H1 (cell line): Measurements from ENCODE around the gene PDE4B. TPM values are rescaled to one million over a fixed set of nuclear protein-coding genes. Genes with fewer than 3 reads are reported as not detected.

Experiments used
- CTCF ChIA-PET: fragments of 300-600 bp; sonication (Branson Sonifier 250); formaldehyde crosslinking; loops from one replicate; lab custom pipeline; 2021; ENCODE audit not compliant: partially characterized antibody; lab: Charles Lee
- POLR2A ChIA-PET: fragments of 300-600 bp; sonication (Branson Sonifier 250); formaldehyde crosslinking; loops from one replicate; lab custom pipeline; 2021; ENCODE audit warnings: inconsistent platforms; ENCODE audit not compliant: partially characterized antibody; lab: Charles Lee
- DNase-seq, 2 experiments: peaks; one replicate each; pipeline versions ENCODE4 v3.0.0 to v3.0.0-alpha.2; 2010 to 2022; ENCODE audit warnings: low spot score in 2 of 2, low read depth in 1 of 2, mixed read lengths in 1 of 2
- FAIRE-seq: peaks from 2 replicates; lab custom pipeline; 2011; peaks lifted over from hg19 to GRCh38; lab: Jason Lieb, UNC
- H2AFZ ChIP-seq: 2 replicates; pipeline ENCODE4 v1.8.1; 2012; ENCODE audit warnings: low read length, inconsistent platforms
- H2AK5ac ChIP-seq: 2 replicates; pipeline ENCODE4 v1.6.1; 2013; ENCODE audit warnings: low read depth, low read length
- H2BK120ac ChIP-seq: replicated peaks from 2 replicates; pipeline ENCODE3; 2013; ENCODE audit warnings: low read depth, low read length, inconsistent platforms
- H2BK12ac ChIP-seq: 2 replicates; pipeline ENCODE4 v1.6.1; 2013; ENCODE audit warnings: low read depth, low read length
- H2BK15ac ChIP-seq: 2 replicates; pipeline ENCODE4 v1.6.1; 2013; ENCODE audit warnings: low read length
- H2BK20ac ChIP-seq: 2 replicates; pipeline ENCODE4 v1.6.1; 2013; ENCODE audit warnings: low read length
- H2BK5ac ChIP-seq: 2 replicates; pipeline ENCODE4 v1.6.1; 2013; ENCODE audit warnings: low read depth, low read length
- H3K14ac ChIP-seq: 2 replicates; pipeline ENCODE4 v1.6.1; 2013; ENCODE audit warnings: inconsistent platforms; ENCODE audit not compliant: insufficient read length
- H3K18ac ChIP-seq: 2 replicates; pipeline ENCODE4 v1.6.1; 2013; ENCODE audit warnings: low read length; ENCODE audit errors: extremely low read depth
- H3K23ac ChIP-seq: 2 replicates; pipeline ENCODE4 v1.6.1; 2013; ENCODE audit warnings: inconsistent platforms; ENCODE audit not compliant: insufficient read length
- H3K23me2 ChIP-seq: 2 replicates; pipeline ENCODE4 v1.6.1; 2013; ENCODE audit warnings: low read depth, low read length
- H3K27ac ChIP-seq: 2 replicates; pipeline ENCODE4 v1.6.1; 2011; ENCODE audit warnings: low read depth, low read length, inconsistent platforms
- H3K27me3 ChIP-seq, 4 experiments: replicated peaks in 1 of 4; 1 replicate in 1 of 4; 2 replicates in 3 of 4; pipeline versions ENCODE4 v1.6.1 to v1.8.1; 2011 to 2013; ENCODE audit warnings: low read length in 3 of 4, mild to moderate bottlenecking in 3 of 4, inconsistent platforms in 2 of 4, mixed read lengths in 2 of 4, moderate library complexity in 1 of 4; ENCODE audit not compliant: control insufficient read depth in 3 of 4, insufficient read depth in 3 of 4; ENCODE audit errors: extremely low read depth in 1 of 4
- H3K36me3 ChIP-seq, 4 experiments: 2 replicates each; pipeline versions ENCODE4 v1.6.1 to v1.8.1; 2011 to 2013; ENCODE audit warnings: mild to moderate bottlenecking in 4 of 4, low read length in 3 of 4, moderate library complexity in 2 of 4, control low read depth in 1 of 4, inconsistent platforms in 1 of 4; ENCODE audit not compliant: insufficient read depth in 4 of 4, control insufficient read depth in 2 of 4
- H3K4ac ChIP-seq: replicated peaks from 2 replicates; pipeline ENCODE3; 2013; ENCODE audit warnings: low read length, low read depth, mixed read lengths, inconsistent platforms; ENCODE audit not compliant: insufficient read length
- H3K4me1 ChIP-seq, 4 experiments: replicated peaks in 1 of 4; 1 replicate in 1 of 4; 2 replicates in 3 of 4; pipeline versions ENCODE4 v1.6.1 to v1.8.1; 2011 to 2013; ENCODE audit warnings: low read length in 3 of 4, inconsistent platforms in 2 of 4, mixed read lengths in 1 of 4; ENCODE audit not compliant: insufficient read depth in 4 of 4, control insufficient read depth in 3 of 4
- H3K4me2 ChIP-seq, 2 experiments: 2 replicates each; pipeline versions ENCODE4 v1.6.1 to v1.8.1; 2011 to 2013; ENCODE audit warnings: low read depth in 2 of 2, low read length in 2 of 2, control low read depth in 1 of 2, inconsistent platforms in 1 of 2, mild to moderate bottlenecking in 1 of 2; ENCODE audit not compliant: insufficient read depth in 1 of 2
- H3K4me3 ChIP-seq, 4 experiments: fragments of 200-600, 300-600 bp in 1 of 4; sonication (generic), shearing (Covaris generic), sonication (Bioruptor Twin) in 1 of 4; 2 replicates each; pipeline versions ENCODE4 v1.5.1 to v1.8.1; 2011 to 2016; ENCODE audit warnings: low read length in 4 of 4, low read depth in 3 of 4, control low read depth in 2 of 4, inconsistent platforms in 2 of 4, mild to moderate bottlenecking in 2 of 4, mixed read lengths in 1 of 4, moderate library complexity in 1 of 4; ENCODE audit not compliant: insufficient read depth in 2 of 4; ENCODE audit errors: extremely low read depth in 1 of 4
- H3K56ac ChIP-seq: replicated peaks from 2 replicates; pipeline ENCODE3; 2013; ENCODE audit warnings: low read depth, mild to moderate bottlenecking, mixed read lengths, low read length, inconsistent platforms; ENCODE audit not compliant: insufficient read length
- H3K79me1 ChIP-seq: 2 replicates; pipeline ENCODE4 v1.6.1; 2013; ENCODE audit warnings: low read depth, low read length, control low read depth
- H3K79me2 ChIP-seq, 2 experiments: 2 replicates each; pipeline versions ENCODE4 v1.6.1 to v1.8.1; 2012 to 2013; ENCODE audit warnings: low read length in 2 of 2, mild to moderate bottlenecking in 2 of 2, inconsistent platforms in 1 of 2; ENCODE audit not compliant: insufficient read depth in 2 of 2, control insufficient read depth in 1 of 2
- H3K9ac ChIP-seq, 4 experiments: replicated peaks in 1 of 4; 1 replicate in 1 of 4; 2 replicates in 3 of 4; pipeline versions ENCODE4 v1.6.1 to v1.8.1; 2011 to 2013; ENCODE audit warnings: low read depth in 3 of 4, low read length in 3 of 4, control low read depth in 2 of 4, mild to moderate bottlenecking in 2 of 4, moderate library complexity in 2 of 4, inconsistent platforms in 1 of 4; ENCODE audit errors: extremely low read depth in 1 of 4
- H3K9me3 ChIP-seq, 2 experiments: 2 replicates each; pipeline versions ENCODE4 v1.6.1 to v1.8.1; 2012 to 2013; ENCODE audit warnings: mild to moderate bottlenecking in 2 of 2, moderate library complexity in 2 of 2, control low read depth in 1 of 2, inconsistent platforms in 1 of 2, low read depth in 1 of 2, low read length in 1 of 2, mixed read lengths in 1 of 2; ENCODE audit not compliant: insufficient read depth in 2 of 2
- H4K20me1 ChIP-seq, 2 experiments: replicated peaks in 1 of 2; 2 replicates each; pipeline versions ENCODE3 to v1.8.1; 2011 to 2013; ENCODE audit warnings: inconsistent platforms in 2 of 2, low read length in 2 of 2, mild to moderate bottlenecking in 1 of 2; ENCODE audit not compliant: insufficient read depth in 2 of 2, control insufficient read depth in 1 of 2
- H4K5ac ChIP-seq: 2 replicates; pipeline ENCODE4 v1.6.1; 2013; ENCODE audit warnings: low read length, low read depth, mixed read lengths, inconsistent platforms; ENCODE audit not compliant: insufficient read length
- H4K8ac ChIP-seq: 2 replicates; pipeline ENCODE4 v1.8.0; 2013; ENCODE audit warnings: mild to moderate bottlenecking, moderate library complexity, low read length, inconsistent platforms; ENCODE audit not compliant: insufficient read depth; ENCODE audit errors: extremely low read depth
- H4K91ac ChIP-seq: replicated peaks from 2 replicates; pipeline ENCODE3; 2013; ENCODE audit warnings: low read length, mixed read lengths, inconsistent platforms; ENCODE audit not compliant: insufficient read length
- ATF2 ChIP-seq: IDR thresholded peaks from 2 replicates; pipeline ENCODE4 v1.6.1; 2012; ENCODE audit warnings: low read length, inconsistent platforms
- CREB1 ChIP-seq: IDR thresholded peaks from 2 replicates; pipeline ENCODE4 v1.6.1; 2012; ENCODE audit warnings: inconsistent platforms
- EZH2 ChIP-seq: fragments of 200-600 bp; sonication (generic); IDR thresholded peaks from 2 replicates; pipeline ENCODE4 v1.7.1; 2012; ENCODE audit warnings: low read depth, mild to moderate bottlenecking, moderate library complexity, low read length, inconsistent platforms; ENCODE audit not compliant: severe bottlenecking
- FOSL1 ChIP-seq: IDR thresholded peaks from 2 replicates; pipeline ENCODE4 v1.6.1; 2011; ENCODE audit warnings: mild to moderate bottlenecking, low read depth, low read length, moderate library complexity; ENCODE audit not compliant: insufficient read depth
- HDAC2 ChIP-seq, 2 experiments: fragments of 300-600 bp in 1 of 2; sonication (generic) in 1 of 2; IDR thresholded peaks; 2 replicates each; pipeline ENCODE4 v1.6.1; 2011 to 2012; ENCODE audit warnings: low read depth in 2 of 2, low read length in 2 of 2, mild to moderate bottlenecking in 2 of 2, moderate library complexity in 2 of 2, borderline replicate concordance in 1 of 2, inconsistent platforms in 1 of 2
- KDM4A ChIP-seq: IDR thresholded peaks from one replicate; pipeline ENCODE4 v1.7.1; 2012; ENCODE audit warnings: low read depth, mild to moderate bottlenecking, moderate library complexity, low read length, inconsistent platforms; ENCODE audit not compliant: severe bottlenecking
- POU5F1 ChIP-seq: IDR thresholded peaks from 2 replicates; pipeline ENCODE4 v1.6.1; 2011; ENCODE audit warnings: low read depth, mild to moderate bottlenecking, low read length, moderate library complexity
- SUZ12 ChIP-seq: fragments of 200-600 bp; sonication (generic); IDR thresholded peaks from 2 replicates; pipeline ENCODE4 v1.6.1; 2012; ENCODE audit warnings: mild to moderate bottlenecking, inconsistent platforms, low read length, moderate library complexity, mixed read lengths
- USF2 ChIP-seq: IDR thresholded peaks from 2 replicates; pipeline ENCODE4 v1.6.1; 2011; ENCODE audit warnings: low read length, improper control_type of control experiment
- WGBS, 2 experiments: shearing (Covaris generic) in 1 of 2; methylation state at CpG; one replicate each; pipeline versions ENCODE4 v1.1.6 to v1.1.7; 2013 to 2015; ENCODE audit warnings: low lambda C conversion rate in 2 of 2, mixed read lengths in 2 of 2, inconsistent platforms in 1 of 2, low coverage in 1 of 2, missing lambda C conversion rate in 1 of 2; ENCODE audit not compliant: insufficient replicate concordance in 2 of 2, insufficient coverage in 1 of 2, insufficient read length in 1 of 2; ENCODE audit errors: extremely low coverage in 1 of 2, missing lambda C conversion rate in 1 of 2; 5-methylcytosine and 5-hydroxymethylcytosine counted together
- polyA plus RNA-seq, 7 experiments: library from polyadenylated mRNA; depleted of rRNA in 3 of 7; stranded (reverse) in 5 of 7; unstranded in 2 of 7; fragments of >200 nt in 5 of 7; fragments of 200-250 nt in 2 of 7; gene quantifications; 1 replicate in 5 of 7; 2 replicates in 1 of 7; 4 replicates in 1 of 7; pipeline versions ENCODE4 v1.2.1 to v1.2.3, GENCODE V29; 2011 to 2013; ENCODE audit warnings: missing spikeins in 2 of 7, mixed read lengths in 2 of 7
- total RNA-seq: library from RNA; stranded (reverse); fragmentation: NEBNext Ultra II Directional; extraction: Animal tissue kit (Norgen Biotek cat#: 25700); gene quantifications from 2 replicates; pipeline ENCODE4 v1.2.1, GENCODE V29; 2021

The PDE4B gene
- total and polyA plus RNA-seq, 2 of the 8 experiments (the other 6 are each of a cell fraction or from before 2014, with no cell fraction given), result 5.0 to 15.1 TPM

GRCh38 chr1:66176012-66176715 lies 383.5 kb downstream of the PDE4B start:
- no peak overlapping the region for H2BK20ac ChIP-seq
- H4K20me1 ChIP-seq, result no peaks in the 10 kb centered on the region
- no peak overlapping the region for H3K27ac ChIP-seq
- no peak overlapping the region for H3K14ac ChIP-seq
- H3K56ac ChIP-seq, result no peak overlapping the region
- CTCF ChIA-PET, result interaction anchor here (1.2 to 1.6 kb wide), 2 partner anchors 66 to 270 kb away, joined by 4 to 6 read pairs; no protein-coding TSS in a partner anchor
- H3K4me2 ChIP-seq, result no peak overlapping the region
- H3K79me2 ChIP-seq, result no peaks in the 10 kb centered on the region
- no peaks in the 10 kb centered on the region for H3K79me1 ChIP-seq
- H3K27me3 ChIP-seq, result no peaks in the 10 kb centered on the region
- H2BK5ac ChIP-seq, result no peak overlapping the region
- no peak overlapping the region for H3K23ac ChIP-seq
- no peak overlapping the region for H3K18ac ChIP-seq
- FAIRE-seq (peak; percentile 7), DNase-seq (no peak)
- H4K91ac ChIP-seq, result no peak overlapping the region
- no peak overlapping the region for H2BK120ac ChIP-seq
- no peak overlapping the region for H3K4me3 ChIP-seq
- H3K4me1 ChIP-seq, result peaks cover 0 to 4% (median 2%) of the 10 kb centered on the region in 4 experiments; a peak in 3 of 7 replicates
- no peak overlapping the region for H2BK15ac ChIP-seq
- H2AK5ac ChIP-seq, result no peak overlapping the region
- no peak overlapping the region for H2BK12ac ChIP-seq
- no peaks in the 10 kb centered on the region for H3K36me3 ChIP-seq
- H4K8ac ChIP-seq, result no peak overlapping the region
- H3K4ac ChIP-seq, result no peak overlapping the region
- H3K9me3 ChIP-seq, result no peaks in the 10 kb centered on the region
- WGBS, 2 experiments, result 64% methylated on average over 5 of the region's 5 CpGs; no CpG with 5 or more reads in 1 of the 2 experiments
- no peak overlapping the region for H2AFZ ChIP-seq
- no peak overlapping the region for H3K9ac ChIP-seq
- POLR2A ChIA-PET, result interaction anchor here (0.6 kb wide), 1 partner anchor 68 kb away, joined by 3 read pairs; no protein-coding TSS in a partner anchor
- no peaks in the 10 kb centered on the region for H3K23me2 ChIP-seq
- no peak overlapping the region for H4K5ac ChIP-seq
- TF ChIP-seq ATF2 (no peak), HDAC2 (IDR thresholded peaks at IDR 0.05; ENCODE audit: borderline replicate concordance in 1 of 2, low read depth in 2 of 2, low read length in 2 of 2) (no peak), KDM4A (no peak), POU5F1 (no peak), SUZ12 (no peak), CREB1 (no peak), USF2 (no peak), EZH2 (no peak), FOSL1 (no peak)
